ENCODE measurements around the gene UBE3B. TPM values are rescaled to one million over a fixed set of nuclear protein-coding genes. Genes with fewer than 3 reads are reported as not detected.

The UBE3B gene
- total RNA-seq, 1 donor from 2014 or later, result 40.3 TPM

DNA sequence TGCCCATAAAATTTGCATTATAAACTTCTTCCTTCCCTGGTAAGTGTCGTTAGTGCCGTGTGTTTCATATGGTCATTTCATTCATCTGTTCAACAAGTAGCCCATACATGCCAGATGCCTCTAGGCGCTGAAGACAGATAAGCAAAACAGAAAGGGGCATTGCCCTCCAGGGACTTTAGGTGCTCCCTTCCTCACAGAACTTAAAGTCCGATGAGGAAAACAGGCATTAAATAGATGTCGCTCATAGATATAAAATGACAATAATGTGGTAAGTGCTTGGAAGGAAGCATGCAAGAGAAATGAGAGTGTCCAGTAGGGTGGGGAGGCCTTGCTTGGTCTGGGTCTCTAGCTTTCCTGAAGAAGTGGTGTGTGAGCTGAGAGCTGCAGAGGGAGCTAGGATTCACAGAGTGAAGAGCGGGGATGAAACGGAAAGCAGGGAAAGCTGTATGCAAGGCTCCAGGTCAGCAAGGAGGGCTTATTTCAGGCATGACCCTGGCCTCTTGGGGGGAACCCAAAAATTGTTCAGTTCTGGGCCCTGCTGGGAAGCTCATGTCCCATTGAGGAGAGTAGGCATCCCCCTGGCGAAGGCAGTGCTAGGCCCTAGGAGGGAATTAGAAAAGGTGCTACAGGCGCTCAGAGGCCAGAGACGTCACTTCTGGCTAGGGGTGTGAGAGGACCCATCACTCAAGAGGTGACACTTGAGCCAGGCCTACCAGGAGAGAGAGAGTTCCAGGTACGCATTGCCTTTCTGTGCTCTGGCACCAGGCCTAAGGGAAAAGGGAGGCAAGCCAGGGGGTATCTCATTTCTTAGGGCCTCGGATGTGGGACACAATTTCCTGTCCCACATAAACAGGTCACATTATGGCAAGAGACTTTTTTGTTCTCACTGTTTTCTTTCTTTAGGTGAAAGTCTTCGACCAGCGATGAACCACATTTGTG is 11.9 kb downstream of the UBE3B start:
- TF ChIP-seq, protein P1, sequence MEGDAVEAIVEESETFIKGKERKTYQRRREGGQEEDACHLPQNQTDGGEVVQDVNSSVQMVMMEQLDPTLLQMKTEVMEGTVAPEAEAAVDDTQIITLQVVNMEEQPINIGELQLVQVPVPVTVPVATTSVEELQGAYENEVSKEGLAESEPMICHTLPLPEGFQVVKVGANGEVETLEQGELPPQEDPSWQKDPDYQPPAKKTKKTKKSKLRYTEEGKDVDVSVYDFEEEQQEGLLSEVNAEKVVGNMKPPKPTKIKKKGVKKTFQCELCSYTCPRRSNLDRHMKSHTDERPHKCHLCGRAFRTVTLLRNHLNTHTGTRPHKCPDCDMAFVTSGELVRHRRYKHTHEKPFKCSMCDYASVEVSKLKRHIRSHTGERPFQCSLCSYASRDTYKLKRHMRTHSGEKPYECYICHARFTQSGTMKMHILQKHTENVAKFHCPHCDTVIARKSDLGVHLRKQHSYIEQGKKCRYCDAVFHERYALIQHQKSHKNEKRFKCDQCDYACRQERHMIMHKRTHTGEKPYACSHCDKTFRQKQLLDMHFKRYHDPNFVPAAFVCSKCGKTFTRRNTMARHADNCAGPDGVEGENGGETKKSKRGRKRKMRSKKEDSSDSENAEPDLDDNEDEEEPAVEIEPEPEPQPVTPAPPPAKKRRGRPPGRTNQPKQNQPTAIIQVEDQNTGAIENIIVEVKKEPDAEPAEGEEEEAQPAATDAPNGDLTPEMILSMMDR (conservative IDR thresholded peaks at IDR 0.05; ENCODE audit: low read depth, low read length), result no peak
- no peak for DNase-seq (ENCODE audit: low read depth)
- no peak overlapping the region for H3K4me3 ChIP-seq (ENCODE audit: low read depth, low read length)

DNA sequence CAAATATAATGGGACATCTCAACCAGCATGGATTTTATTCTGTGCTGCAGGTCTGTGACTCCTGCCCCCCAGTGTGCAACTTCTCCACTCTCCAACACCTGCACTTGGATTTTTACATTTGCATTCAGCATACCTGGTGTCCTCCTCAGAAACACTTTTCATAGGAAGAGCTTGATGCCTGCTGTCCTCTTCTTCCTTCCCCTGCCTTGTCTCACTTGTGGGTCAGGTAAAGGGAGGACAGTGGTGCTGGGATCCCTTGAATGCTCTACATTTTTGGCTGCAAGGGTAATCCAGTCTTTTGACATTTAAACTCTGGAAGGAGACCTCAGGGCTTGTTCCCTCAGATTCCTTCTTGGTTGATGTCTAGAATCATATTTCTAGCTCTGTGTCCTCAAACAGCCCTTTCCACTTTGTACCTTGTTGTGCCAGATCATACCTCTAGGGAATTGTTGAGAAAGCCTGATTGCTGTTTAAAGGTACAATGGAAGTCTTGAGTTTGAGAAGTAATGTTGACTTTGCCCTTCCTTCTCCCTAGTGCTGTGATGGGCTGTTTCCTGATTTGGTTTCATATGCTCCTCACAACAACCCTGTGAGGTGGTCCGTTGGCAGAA is 12.6 kb downstream of the UBE3B start:
- DNase-seq (ENCODE audit: low read depth), result no peak
- TF ChIP-seq, protein P1 (conservative IDR thresholded peaks at IDR 0.05; ENCODE audit: low read depth, low read length), result no peak
- no peak overlapping the region for H3K4me3 ChIP-seq (ENCODE audit: low read depth, low read length)

DNA sequence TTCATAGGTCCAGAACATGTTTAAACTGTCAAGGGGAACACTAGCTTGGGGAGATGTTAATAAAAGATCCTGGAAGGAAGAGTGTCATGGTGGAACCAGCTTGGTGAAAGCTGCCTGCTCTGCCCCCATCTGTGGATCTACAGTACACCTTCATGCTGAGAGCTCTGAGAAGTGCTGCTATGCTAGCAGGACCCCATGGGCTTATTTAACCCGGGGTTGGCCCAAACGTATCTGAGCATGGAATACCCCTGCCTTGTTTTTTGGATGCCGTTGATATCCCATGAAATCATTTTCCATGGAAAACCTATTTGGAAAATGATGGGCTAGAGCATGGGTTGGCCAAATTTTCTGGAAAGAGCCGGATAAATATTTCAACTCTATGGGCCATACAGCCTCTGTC is 14.2 kb downstream of the UBE3B start:
- TF ChIP-seq, protein P1 (conservative IDR thresholded peaks at IDR 0.05; ENCODE audit: low read depth, low read length), result no peak
- no peak for DNase-seq (ENCODE audit: low read depth)
- H3K4me3 ChIP-seq (ENCODE audit: low read depth, low read length), result no peak overlapping the region

DNA sequence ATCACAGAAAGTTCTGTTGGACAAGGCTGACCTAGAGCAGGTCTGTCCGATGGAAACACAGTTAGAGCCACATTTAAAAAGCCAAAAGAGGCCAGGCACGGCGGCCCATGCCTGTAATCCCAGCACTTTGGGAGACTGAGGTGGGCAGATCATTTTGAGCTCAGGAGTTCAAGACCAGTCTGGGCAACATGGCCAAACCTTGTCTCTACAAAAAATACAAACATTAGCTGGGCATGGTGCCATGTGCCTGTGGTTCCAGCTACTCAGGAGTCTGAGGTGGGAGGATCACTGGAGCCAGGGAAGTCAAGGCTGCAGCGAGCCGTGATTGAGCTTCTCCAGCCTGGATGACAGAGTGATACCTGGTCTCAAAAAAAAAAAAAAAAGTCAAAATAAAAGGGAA is 14.9 kb downstream of the UBE3B start:
- DNase-seq (ENCODE audit: low read depth), result no peak
- no peak overlapping the region for H3K4me3 ChIP-seq (ENCODE audit: low read depth, low read length)
- TF ChIP-seq, protein P1 (conservative IDR thresholded peaks at IDR 0.05; ENCODE audit: low read depth, low read length), result no peak

DNA sequence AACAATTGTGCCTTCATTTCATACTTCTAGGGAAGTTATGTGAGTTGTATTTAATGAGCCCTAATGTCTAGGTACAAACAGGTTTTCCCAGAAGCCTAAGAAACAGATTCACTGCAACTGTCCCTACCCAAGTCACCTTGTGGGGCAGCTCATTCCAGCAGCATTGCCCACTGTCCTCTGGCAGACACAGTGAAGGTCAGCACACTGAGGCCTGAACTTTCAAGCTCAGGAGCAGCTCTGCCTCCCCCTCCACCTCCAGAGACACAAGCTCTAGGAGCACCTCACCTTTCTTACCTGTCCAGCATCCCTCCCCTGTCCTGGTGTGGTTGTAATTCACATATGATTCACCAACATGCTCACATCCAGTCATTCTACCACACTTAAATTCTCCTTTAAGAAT is 15.7 kb downstream of the UBE3B start:
- no peak overlapping the region for H3K4me3 ChIP-seq (ENCODE audit: low read depth, low read length)
- DNase-seq (ENCODE audit: low read depth), result no peak
- TF ChIP-seq, protein P1 (conservative IDR thresholded peaks at IDR 0.05; ENCODE audit: low read depth, low read length), result no peak

DNA sequence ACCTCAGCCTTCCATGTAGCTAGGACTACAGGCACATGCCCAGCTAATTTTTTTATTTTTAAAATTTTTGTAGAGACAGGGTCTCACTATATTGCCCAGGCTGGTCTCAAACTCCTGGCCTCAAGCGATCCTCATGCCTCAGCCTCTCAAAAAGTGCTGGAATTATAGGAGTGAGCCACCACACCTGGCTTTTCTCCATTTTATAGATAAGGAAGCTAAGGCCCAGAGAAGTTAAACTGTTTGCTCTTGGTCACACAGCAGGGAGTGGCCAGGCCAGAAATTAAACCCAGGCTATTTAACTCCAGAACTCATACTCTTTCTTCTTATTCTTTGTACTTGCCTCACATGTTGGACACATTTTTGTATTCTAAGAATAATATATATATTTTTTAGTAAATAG is 16.5 kb downstream of the UBE3B start:
- DNase-seq (ENCODE audit: low read depth), result no peak

More for the DNA sequence above, 16.5 kb downstream of the UBE3B start:
- TF ChIP-seq, protein P1 (conservative IDR thresholded peaks at IDR 0.05; ENCODE audit: low read depth, low read length), result no peak
- H3K4me3 ChIP-seq (ENCODE audit: low read depth, low read length), result no peak overlapping the region
